T follicular helper cell (primary cell): ENCODE data around the gene TNC.
A peak's percentile ranks its signal among the peaks of the same experiment; 100 is the strongest.

Source experiments
- DNase-seq: peaks from one replicate; pipeline ENCODE4 v3.0.0-alpha.2; 2020; ENCODE audit warnings: low read depth

The TNC gene

DNA sequence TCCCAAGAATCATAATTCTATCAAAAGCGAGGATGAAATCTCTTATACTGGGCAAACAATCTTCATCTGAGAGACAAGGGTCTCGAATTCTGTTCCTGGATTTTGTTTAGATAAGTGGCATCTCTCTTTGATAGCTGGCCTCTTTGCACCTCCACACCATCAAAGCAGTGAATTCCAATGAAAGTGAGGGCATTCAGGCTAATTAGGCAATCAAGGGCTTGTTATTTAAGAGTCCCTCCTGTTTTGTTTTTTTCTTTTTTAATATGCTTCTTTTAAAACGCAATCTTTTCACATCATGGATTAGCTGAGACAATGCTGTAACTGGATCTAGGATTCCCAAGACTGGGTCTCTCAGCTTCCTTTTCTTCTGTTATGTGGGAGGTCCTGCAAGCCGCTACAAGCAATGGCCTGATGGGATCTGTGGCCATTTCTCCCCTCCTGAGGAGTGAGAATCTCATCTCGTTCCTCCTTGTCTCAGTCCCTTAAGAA lies 67.9 kb downstream of the TNC start:
- DNase-seq, result no peak

DNA sequence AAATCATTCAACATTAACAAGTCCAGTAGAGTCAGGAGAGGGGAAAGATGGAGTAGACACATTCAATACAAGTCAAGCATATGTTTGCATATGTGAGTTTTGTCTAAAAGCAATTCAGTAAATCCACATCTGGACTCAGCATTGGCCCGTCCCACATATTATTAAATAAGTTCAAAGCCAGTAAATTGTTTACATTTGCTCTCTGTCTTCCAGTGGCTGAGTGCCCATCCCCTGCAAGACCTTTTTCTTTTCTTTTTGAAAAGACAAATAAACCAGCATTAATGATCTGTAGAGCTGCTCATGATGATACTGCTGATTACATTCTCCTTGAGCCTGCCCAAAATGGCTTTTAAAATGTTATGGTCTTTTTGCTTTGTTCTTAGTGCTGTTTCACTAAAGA lies 71.1 kb downstream of the TNC start:
- no peak for DNase-seq

DNA sequence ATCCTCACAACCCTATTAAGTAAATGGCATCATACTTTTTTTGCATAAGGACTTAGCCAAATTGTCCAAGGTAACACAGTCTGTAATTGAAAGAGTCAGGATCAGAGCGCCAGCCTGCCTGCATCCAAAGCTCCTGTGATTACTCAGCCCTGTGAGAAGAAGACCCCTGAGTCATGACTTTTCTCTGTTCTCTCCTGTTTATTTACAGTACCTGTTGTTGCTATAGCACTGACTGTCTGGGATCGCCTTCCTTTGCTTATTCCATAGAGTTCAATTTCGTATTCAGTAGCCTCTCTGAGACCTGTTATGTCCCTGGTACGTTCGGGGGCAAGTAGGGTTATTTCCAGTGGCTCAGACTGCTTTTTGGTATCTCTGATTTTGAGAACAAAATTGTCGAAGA lies 71.8 kb downstream of the TNC start:
- DNase-seq, result no peak

DNA sequence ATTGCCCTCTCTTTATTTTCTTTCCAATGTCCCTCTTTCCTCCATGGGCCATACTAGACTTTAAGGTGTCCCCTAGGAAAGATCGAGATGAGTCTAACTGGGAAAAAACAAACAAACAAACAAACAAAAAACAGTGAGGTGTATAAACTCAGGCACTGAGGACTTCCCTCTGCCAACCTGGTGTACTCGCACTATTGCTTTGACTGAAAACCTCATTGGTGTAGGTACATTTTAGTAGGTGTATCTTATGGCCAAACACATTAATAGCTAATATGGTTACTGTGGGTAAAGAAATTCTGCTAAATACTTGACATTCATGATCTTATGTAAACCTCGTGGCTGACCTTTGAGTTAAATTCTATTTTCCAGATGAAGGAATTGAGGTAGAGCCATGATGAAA lies 74.3 kb downstream of the TNC start:
- DNase-seq, result no peak

DNA sequence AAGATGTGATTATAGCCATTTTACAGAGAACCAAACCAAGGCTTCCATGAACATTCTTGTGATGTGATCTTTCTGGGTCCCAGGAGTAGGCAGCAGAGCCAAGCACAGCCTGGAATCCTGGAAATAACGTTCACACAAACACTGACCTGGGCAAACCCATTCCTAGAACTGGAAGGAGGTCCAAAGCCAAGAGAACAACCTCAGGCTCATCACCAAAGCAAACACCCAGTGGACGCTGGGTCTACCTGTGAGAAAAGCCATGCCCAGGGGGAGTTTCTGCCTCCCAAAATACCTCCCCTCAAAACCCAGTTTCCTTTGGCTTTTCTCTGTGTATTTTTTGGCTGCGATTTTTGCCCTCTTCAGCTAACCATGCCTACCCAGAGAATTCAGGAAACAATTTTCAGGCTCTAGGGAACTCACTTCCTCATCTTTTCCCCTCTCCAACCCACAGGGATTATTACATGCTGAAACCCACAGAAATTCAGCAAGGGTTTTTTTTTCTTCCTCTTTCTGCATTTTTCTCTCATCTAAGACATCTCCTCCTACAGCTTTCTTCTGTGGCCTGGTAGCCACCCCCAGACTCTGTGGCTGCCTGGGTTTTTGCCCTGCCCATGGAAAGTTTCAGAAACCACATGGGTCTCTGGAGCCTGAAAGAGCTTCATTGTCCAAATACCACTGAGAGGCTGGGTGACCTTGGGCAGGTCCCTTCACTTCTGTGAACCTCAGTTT lies 75.0 kb downstream of the TNC start:
- DNase-seq, result no peak

DNA sequence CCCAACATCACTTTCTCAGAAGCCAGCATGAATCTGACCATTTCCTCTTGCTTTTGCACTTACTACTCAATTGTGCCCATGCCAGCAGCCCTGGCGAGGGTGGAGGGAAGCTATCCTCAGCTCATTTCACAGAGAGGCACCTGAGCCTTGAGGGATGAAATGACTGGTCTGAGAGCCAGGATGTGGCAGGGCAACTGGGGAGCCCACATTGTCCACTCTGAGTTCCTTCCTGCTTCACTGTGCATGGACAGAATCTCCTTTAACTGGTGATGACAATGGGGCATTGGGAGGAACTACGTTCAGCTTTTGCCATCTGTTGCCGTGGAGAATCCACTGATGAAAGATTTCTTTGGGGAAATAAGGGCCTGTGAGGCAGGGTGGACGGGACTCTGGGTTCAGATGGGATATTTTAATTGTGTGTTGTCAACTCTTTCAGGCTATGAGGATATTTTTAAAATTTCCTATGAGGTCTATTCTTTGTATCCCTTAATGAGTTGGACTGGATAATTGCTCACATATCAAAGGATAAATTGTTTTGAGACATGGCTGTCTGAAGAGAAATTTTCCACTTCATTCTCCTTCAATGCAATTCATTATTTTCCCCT lies 78.3 kb downstream of the TNC start:
- no peak for DNase-seq

DNA sequence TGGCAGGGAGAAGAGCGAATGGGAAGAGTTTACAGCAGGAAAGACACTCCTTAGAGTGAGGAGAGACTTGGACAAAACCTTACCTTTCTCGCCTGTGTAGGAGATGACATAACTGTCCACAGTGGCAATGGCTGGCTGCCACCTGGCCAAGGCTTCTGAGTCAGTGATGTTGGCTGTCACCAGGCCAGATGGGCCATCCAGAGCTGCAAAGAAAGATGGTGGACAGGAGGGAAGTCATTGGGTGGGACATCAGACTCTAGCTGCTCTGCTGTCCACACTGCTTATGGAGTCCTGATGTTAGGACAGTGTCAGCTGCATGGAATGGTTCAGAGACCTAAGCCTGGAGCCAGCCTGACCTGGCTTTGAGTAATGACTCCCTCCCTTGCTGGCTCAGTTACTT lies 79.8 kb downstream of the TNC start:
- no peak for DNase-seq

DNA sequence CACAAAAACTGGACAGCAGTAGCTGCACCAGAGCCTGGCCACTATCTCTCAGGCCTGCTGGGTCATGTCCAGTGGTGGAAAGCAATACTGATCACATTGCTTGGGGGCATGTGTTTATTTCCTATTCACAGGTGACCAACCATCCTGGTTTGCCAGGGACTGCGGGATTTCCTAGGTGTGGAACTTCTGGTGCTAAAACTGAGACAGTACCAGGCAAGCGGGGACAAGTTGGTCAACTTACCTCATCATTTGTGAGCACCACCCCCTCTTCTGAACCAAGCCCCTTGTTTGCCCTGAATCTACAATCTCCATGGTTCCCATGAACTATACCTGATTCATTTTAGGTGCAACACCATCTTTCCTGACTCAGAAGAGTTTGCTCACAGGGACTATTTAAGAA lies 81.3 kb downstream of the TNC start:
- DNase-seq, result no peak

DNA sequence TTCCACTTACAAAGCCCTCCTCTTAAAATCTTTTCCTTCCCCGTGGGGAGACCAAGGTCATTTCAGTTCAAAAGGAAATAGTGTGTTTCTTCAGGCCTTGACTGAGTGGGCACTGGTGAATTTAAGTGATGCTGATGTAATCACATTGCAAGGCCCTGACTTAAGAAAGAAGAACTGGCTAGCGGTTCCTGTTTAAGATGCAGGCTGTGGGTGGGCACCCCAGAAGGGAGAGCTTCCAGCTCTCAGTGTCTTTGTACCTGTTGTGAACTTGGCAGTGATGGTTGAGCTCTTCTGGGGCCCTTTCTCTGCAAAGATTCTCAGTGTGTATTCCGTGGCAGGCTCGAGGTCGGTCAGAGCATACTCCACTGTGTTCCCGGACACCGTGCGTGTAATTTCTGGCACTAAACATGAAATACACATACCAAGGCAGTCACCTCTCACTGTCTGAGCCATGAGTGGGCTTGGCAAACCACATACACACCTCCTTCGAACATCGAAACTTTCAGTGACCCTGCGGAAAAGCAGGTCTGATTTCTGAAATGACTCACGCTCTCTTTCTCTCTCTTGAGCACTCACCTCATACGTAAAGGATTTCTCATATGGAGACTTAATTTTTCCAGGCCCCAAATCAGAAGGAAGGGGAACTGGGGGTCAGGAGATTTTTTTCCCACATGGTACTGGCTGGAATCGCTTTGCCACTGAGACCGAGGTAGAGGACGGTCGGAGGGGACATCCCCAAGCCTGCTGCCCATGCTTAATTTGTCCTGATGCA lies 81.9 kb downstream of the TNC start:
- DNase-seq, result no peak

DNA sequence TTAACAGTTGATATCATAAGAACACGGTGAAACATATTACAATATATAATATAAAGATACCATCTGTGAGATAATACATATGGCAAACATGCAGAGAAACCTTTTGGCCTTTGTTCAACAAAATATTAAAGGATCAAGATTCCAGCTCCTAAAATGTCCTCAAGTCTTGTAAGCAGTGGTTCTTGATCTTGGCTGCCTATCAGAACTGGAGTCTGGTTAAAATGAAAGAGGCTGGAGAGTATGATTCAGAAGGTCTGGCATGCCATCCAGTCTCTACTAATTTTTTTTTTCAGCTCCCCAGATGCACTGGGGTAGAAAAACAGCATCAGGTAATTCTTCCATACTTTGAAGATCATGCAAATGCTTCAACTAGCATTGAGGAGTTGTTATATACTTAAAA lies 83.2 kb downstream of the TNC start:
- no peak for DNase-seq

DNA sequence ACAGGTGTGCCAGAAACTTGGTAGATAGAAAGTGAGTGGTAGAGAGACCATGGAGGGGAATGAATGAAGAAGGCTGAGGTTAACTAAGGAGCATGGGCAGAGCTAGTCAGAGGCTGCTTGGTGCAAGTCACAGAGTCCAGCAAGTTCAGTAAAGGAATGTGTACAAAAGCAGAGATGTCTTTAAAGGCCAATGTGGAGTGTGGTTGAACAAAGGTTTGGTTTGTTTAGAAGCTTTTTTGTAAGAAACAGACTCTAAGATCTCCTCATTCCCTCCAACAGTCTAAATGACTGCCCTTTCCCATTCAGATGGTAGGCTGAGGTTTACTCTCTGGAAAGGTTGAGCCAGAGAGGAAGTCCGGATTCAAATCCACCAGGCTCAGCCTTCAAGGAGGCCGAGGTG lies 84.2 kb downstream of the TNC start:
- no peak for DNase-seq

DNA sequence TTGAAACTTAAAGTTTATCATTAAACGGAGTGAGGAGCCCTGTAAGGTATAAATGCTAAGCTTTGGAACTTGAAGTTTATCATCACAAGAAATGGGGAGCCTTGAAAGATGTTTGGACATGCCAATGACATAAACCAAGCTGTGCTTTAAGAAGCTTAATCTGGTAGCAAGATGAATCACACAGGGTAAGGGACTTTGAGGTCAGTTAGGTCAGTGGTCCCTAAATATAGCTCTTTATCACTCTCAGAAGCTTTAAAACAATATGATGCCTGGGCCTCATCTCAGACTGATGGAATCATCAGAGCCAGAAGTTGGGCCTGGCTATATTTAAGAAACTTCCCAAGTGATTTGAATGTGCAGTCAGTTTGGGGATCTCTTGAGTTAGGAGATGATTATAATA lies 85.7 kb downstream of the TNC start:
- DNase-seq, result no peak

DNA sequence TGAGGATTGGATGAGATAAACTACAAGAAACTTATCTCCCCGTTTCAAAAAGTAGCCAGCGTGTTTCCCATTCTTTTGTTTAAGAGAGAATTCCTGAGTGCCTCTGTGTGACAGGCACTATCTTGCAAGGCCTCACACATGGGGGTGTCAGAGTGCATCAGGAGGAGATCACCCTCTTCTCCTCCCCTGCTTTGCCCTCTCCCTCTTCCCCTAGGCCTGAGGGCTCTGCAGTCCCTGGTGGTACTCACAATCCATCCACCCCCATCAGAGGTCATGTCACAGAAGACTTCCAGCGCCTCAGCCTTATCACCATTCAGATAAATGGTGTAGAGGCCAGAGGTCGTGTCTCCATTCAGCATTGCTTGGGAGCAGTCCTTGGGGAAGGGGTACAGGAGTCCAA lies 88.0 kb downstream of the TNC start:
- DNase-seq, result no peak

DNA sequence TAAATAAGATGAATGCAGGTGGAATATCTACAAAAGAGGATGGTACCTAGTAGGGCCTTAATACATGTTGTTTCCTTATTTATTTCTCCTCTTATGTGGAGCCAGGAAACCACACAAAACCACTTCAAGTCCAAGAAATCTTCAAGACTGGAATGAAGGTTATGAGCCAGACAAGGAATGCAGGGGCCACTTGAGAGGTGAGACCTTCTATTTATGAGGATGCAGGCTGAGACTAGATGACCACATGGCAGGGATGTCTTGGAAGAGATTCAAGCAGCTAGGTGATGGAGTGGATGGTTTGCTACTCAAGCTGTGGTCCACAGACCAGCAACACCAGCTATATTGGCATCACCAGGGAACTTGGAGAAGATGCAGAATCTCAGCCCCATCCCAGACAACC lies 92.2 kb downstream of the TNC start:
- no peak for DNase-seq

DNA sequence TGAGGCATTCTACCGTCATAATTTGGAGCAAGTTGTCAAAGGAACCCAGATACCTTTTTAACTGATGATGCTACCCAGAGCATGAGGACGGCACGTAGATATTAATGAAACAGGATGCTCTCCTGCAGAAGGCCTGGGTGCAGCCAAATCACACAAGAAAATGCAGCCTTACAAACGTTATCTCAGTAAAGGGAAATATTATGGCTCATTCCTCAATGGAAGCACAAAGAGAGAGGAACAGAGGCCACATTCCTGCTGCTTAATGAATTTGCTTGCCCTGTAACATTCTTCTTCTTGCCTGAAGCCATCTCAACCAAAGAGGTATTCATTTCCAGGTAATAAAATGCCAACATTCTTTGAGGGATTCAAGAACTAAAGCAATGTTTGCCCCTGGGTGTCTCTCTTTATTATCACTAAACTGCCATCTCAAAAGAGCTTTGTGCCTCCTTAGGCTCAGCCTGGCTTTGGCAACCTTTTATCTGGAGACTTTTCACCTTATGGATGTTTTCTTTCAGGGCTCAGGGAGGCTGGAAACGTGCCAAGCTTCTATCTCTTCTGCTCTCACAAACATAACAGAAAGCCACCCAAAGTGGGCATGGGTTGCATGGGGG lies 92.9 kb downstream of the TNC start:
- DNase-seq, result no peak

DNA sequence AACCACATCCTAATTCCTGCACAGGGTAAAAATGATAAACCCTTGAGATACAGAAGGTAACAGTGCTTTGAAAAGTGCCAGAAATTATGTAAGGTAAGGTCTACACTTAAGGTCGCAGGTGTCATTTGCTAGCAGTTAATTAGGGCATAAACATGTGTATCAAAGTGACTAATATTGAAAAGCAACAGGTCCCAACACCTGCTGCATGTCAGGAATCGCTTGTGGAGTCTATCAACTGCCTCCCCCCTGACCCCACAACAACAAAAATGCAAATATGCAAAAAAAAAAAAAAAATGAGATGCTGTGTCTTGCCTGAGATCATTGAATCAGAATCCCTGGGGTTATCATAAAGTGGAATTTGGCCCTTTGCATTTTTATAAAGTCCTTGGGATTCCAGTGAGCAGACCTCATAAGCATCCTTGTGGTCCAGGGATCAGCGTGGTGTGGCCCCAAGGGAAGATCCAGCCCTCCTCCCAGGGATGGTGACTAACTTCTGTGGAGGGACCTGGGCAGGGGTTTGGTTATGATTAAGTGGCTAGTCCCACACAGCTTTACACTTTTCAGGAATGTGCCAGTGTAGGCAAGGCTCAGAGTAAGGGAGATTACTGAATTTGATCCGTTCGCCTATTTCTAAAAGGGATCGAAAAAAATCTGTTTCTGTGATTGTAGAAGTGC lies 95.1 kb downstream of the TNC start:
- DNase-seq, result no peak

DNA sequence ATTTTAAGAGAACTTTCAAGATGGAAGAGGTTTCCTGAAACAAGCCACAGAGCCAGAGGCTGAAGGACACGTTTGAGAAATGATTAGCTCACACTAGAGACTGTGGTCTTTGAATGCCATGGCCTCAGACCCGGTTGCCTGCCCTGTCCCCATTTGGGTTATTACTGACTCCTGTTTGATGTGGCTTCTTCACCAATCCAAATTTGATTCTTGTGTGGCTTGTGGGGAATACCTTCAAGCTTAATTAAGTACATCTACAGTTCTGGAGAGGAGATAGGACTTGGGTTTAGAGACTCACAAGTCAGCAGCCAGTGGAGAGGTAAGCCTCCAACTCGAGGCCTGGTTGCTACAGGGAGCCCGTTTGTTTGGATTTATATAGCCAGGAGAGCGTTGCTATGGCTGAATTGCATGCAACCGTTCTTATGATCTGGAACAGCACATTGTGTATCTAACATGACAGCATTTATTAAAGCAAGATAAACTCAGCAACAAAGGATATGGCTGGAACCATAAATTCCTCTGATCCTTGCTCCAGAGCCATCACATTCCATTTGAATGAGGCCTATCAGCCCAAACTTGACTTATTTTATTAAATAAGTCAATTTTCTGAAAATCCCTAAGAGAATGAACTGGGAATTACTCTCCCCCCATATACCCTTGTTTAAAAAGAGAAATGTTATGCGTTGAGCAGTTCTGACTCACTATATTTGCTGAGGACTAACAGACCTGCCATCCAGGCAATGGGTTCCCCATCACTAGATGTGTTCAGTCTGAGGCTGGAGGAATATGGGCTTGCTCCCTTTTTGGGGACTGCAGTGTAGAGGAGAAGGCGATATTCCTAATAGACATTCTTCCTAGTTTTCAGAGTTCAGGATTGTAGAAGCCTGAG lies 99.2 kb downstream of the TNC start:
- no peak for DNase-seq

DNA sequence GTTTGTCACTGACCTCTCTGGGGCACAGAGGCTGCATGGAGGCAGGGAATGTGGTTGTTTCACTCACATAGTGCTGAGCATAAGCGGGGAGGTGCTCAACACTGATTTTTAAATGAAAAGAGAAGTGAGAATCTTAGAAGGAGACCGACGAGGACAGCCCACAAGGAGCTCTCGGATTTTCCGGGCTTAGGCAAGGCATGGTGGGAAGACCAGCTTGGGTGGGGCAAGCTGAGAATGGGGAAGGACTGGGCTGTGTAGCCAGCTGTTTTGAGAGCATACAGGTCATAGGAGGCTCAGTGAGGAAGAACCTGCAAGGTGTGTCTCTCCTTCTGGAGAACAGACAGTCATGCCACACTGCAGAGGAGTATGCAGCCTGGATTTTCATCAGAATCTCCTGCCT lies 101.6 kb downstream of the TNC start:
- no peak for DNase-seq

DNA sequence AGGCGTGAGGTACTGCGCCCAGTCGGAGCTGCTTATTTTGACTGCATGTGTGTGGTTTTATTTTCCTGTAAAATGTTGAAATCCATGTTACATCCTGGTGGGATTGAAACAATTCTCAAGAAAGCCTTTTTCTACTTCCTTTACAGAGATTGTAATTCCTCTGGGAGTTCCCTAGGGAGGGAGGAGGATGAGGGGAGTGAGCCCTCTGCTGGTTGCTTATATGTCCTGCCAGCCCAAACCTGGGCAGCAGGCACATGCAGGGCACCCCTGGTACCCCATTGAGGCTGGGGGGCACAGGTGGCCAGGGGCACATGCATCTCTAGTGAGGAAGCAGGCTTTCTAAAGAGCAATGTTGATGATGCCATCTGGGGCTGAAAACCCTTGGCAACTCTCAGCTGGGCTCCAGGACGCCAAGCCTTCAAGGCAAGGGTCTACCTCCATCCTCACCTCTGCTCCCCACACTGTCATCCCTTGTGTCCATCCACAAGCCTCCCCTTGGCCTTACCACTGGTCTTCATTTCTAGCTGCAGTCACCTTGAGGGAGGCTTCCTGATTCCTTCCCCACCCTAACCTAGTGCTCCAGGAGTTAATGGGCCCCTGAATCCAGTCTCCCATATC lies 102.8 kb downstream of the TNC start:
- DNase-seq, result no peak

DNA sequence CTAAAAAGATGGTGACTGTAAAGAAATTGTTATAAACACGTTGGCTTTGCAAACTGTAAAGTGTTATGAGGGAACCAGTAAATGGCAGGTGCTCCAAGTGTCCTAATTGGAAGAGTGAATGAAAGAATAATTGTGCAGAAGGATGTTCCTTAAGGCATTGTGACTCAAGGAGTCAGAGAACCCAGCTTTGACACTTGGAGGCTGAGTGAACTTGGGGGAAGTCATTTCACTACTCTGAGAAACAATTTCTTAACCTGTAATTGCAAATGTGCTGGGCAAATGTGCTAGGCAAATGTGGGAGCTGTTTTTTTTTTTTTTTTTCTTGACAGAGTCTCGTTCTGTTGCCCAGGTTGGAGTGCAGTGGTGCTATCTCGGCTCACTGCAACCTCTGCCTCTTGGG lies 103.5 kb downstream of the TNC start:
- DNase-seq, result no peak

DNA sequence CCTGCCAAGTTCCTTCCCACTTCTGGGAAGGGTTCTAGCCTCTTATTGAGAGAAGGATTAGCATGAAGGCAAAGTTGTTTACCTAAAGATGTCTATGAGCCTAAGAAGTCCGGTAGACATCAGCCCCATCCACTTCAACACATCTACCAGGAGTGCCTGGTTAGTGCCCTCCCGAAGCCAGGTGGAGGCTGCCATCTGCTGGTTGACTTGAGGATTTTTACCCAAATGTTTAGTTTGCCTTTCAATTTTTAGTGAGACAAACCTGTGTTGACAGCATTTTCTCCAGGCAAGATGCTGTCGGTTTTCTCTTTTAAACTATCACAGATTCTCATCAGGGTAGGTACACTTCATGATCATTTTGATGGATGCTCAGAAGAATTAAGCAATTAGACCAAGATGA lies 104.0 kb downstream of the TNC start:
- peak; percentile 70 for DNase-seq
